Uterus (tissue), 2 donors: Measurements from ENCODE around the gene TNNI3.

ENCODE experiments used
- CTCF ChIP-seq, 4 experiments: fragments of 200-600 bp in 2 of 4; fragments of 450-650 bp in 2 of 4; sonication (generic) in 2 of 4; IDR thresholded peaks; one replicate each; pipeline ENCODE4 v1.5.1; 2016 to 2019; ENCODE audit warnings: antibody characterized with exemption in 4 of 4, mild to moderate bottlenecking in 2 of 4, moderate library complexity in 1 of 4
- POLR2A ChIP-seq, 2 donors: fragments of 450-650 bp; IDR thresholded peaks; one replicate each; pipeline ENCODE4 v1.6.1; 2016; ENCODE audit warnings: antibody characterized with exemption in 2 of 2, mild to moderate bottlenecking in 1 of 2, moderate library complexity in 1 of 2

GRCh38 chr19:55160128-55160985 lies 2.8 kb upstream of the TNNI3 start:
- TF ChIP-seq CTCF (IDR thresholded peaks at IDR 0.05) (peak; percentile 38 to 70 (median 65)), POLR2A (IDR thresholded peaks at IDR 0.05) (no peak)
